TTC549 (cell line): ENCODE data around the gene FFAR3.
"Not testable (repeated sequence)": the region's sequence is repeated elsewhere in the genome, so short reads cannot be mapped to it uniquely, and the experiment has no call there.

ENCODE experiments used
- FAIRE-seq: peaks from 2 replicates; lab custom pipeline; 2012; peaks lifted over from hg19 to GRCh38; lab: Jason Lieb, UNC

The FFAR3 gene

GRCh38 chr19:35351411-35352176 lies 6.7 kb upstream of the FFAR3 start:
- no peak for FAIRE-seq

- no peak for FAIRE-seq
Measured at GRCh38 chr19:35352177-35352447, 6.1 kb upstream of the FFAR3 start.

DNA sequence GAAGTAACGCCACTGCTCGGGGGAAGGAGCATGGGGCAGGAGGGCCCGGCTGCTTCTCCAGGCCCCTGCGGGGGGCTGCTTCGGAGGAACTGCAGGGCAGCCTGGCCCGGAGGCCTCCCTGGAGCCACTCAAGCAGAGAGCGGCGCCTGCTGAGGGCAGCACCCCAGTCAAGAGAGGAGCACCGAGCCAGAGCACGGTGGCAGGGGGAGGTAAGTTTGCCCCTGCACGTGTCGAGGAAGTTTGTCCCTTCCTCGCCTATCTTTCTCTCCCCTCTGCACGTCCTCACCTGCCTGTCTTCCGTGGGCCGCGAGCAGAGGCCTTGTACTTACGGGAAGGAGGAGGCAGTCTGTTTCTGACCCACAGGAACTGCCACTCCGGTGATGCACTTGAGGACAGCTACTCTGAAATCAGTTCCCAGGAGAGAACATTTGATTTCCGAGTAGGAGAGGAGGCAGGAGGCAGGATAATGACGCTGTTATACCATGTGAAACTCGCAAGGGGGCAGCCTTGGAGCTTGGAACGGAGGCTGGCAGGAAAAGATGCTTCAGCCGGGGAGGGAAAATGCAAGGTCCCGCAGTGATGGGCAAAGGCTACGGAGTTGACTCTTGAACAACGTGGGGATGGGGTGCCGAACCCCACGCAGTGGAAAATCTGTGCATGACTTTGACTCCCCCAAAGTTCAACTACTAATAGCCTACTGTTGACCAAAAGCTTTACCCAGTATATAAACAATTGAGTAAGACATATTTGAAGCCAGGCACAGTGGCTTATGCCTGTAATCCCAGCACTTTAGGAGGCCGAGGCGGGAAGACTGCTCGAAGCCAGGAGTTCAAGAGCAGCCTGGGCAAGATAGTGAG lies 5.6 kb upstream of the FFAR3 start:
- FAIRE-seq: no peak

- FAIRE-seq: no peak
Measured at GRCh38 chr19:35353635-35354034, 4.6 kb upstream of the FFAR3 start.

- no peak for FAIRE-seq
Measured at GRCh38 chr19:35354898-35355297, 3.4 kb upstream of the FFAR3 start.

- no peak for FAIRE-seq
Measured at GRCh38 chr19:35355791-35356460, 2.3 kb upstream of the FFAR3 start.

- FAIRE-seq: not testable (repeated sequence)
Measured at GRCh38 chr19:35358834-35359233, 574 bp downstream of the FFAR3 start.

DNA sequence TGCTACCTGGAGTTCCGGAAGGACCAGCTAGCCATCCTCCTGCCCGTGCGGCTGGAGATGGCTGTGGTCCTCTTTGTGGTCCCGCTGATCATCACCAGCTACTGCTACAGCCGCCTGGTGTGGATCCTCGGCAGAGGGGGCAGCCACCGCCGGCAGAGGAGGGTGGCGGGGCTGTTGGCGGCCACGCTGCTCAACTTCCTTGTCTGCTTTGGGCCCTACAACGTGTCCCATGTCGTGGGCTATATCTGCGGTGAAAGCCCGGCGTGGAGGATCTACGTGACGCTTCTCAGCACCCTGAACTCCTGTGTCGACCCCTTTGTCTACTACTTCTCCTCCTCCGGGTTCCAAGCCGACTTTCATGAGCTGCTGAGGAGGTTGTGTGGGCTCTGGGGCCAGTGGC lies 1.1 kb downstream of the FFAR3 start:
- FAIRE-seq: not testable (repeated sequence)

DNA sequence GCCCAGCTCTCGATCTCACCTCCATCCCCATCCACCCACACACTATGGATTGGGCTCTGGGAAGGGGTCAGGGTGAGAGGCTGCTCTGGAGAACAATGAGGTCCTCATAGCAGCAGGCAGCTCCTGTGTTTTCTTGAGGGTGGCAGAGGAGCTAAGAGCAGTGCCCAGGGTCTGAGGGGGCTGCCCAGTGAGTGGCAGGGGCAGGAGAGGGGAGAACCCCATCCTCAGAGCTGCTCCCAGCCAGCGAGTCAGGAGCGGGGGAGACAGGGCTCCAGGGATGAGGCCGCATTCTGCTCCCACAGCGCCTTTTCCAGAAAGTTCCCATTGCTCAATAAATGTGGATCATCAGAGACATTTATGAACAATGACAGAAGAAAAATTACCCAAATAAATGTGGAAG lies 1.8 kb downstream of the FFAR3 start:
- not testable (repeated sequence) for FAIRE-seq

GRCh38 chr19:35360880-35361420 lies 2.7 kb downstream of the FFAR3 start:
- no peak for FAIRE-seq

DNA sequence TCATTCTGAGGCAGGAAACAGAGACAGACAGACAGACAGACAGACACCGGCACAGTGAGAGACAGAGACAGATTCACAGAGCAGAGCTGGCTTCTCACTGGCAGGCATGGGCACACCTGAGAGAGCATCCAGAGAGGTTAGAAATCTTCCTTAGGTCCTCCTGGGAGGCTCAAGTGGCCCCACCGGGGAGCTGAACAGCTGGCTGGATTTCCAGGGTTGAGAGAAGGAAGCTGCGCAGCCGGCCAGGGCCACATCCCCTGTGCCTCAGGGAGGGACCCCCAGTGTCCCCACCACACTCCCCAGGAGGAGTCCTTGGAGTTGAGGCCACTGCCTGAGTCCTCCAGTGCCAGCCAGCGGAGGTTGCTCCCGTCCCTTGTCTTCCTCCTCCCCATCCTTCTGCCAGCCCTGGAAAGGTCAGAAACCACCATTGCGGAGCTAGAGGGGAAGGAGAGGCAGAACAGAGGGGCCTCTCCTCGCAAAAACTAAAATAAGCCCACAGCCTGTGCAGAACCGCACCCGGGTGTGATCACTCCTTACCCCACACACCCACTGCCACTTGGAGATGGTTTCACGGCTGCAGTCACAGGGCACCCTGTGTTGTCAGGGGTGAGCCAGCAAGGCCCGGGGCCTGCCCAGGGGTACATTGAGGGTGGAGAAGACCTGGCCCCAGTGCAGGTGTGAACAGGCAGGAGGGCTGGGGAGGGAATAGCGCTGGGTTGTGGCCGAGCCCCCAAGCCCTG lies 4.2 kb downstream of the FFAR3 start:
- FAIRE-seq: no peak

- no peak for FAIRE-seq
Measured at GRCh38 chr19:35363001-35363590, 4.8 kb downstream of the FFAR3 start.

DNA sequence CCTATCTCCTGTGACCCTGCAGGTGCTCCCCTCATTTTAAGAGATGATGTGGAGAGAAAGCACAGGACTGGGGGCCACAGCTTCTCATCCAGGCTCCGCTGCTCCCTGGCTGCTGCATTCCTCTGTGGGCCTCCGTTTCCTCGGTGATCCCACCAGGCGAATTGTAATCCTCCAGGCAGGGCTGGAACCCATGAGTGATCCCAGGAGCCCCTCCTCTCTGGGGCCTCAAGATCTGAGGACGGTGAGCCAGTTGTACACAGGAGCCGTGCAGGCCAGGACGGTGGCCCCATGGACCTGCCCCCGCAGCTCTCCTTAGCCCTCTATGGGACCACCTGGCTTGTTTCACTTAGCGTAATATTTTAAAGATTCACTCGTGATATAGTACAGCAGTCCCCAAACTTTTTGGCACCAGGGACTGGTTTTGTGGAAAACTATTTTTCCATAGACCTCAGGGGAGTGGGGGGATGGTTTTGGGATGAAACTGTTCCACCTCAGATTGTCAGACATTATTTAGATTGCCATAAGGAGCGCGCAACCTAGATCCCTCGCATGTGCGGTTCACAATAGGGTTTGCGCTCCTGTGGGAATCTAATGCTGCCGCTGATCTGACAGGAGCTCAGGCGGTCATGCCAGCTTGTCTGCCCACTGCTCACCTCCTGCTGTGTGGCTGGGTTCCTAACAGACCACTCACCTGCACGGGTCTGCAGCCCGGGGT lies 5.6 kb downstream of the FFAR3 start:
- no peak for FAIRE-seq

GRCh38 chr19:35365303-35365702 lies 7.0 kb downstream of the FFAR3 start:
- FAIRE-seq: no peak

- FAIRE-seq: no peak
Measured at GRCh38 chr19:35368378-35368777, 10.1 kb downstream of the FFAR3 start.

GRCh38 chr19:35369522-35369921 lies 11.3 kb downstream of the FFAR3 start:
- FAIRE-seq: no peak

DNA sequence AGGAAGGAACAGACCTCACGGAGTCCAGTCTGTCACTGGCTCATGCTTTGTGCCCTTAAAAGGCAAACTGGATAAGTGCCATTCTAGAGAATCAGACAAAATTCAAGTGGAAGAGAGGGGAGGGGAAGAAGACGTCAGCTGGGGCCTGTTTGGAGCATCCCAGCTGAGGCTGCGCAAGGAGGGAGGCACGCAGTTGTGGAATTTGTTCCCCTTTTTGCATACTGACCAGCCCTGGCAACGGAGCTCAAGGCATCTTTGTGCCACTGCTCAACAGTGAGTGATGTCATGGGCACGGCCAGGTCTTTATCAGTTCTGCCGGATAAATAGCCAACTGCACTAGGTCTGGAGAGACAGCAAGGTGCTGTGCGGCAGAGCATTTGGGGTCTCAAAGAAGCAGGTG lies 12.5 kb downstream of the FFAR3 start, which contains the start of gene GPR42:
Gene GPR42 (plus strand): TSS at position 347 of the 400 bp plus-strand sequence. CDS start 292 bp downstream, outside the sequence.
- FAIRE-seq: no peak

DNA sequence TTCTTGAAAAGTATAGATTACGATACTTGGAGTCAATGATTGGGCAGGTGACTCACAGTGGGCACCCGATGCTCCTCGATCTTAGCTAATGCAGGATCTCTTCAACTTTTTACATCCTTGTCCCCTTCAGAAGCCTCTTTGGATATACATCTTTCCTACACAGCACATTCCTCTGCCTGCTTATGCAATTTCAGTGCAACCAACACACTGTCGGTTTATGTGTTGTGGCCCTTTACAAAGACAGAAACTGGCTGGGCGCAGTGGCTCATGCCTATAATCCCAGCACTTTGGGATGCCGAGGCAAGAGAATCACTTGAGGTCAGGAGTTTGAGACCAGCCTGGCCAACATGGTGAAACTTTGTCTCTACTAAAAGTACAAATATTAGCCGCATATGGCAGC lies 15.2 kb downstream of the FFAR3 start:
- FAIRE-seq: no peak

DNA sequence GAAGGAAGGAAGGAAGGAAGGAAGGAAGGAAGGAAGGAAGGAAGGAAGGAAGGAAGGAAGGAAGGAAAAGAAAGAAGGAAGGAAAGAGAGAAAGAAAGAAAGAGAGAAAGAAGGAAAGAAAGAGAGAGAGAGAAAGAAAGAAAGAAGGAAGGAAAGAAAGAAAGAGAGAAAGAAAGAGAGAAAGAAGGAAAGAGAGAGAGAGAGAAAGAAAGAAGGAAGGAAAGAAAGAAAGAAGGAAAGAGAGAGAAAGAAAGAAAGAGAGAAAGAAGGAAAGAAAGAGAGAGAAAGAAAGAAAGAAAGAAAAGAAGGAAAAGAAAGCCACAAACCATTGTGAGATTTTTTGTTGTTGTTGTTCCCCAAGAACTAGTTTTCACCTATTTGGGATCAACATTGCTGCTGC lies 15.8 kb downstream of the FFAR3 start:
- not testable (repeated sequence) for FAIRE-seq

- no peak for FAIRE-seq
Measured at GRCh38 chr19:35375505-35376307, 17.4 kb downstream of the FFAR3 start.
